H1 (cell line): ENCODE results near the gene PLTP. TPM values are rescaled to one million over a fixed set of nuclear protein-coding genes. Genes with fewer than 3 reads are reported as not detected.

ENCODE experiments used
- CHD1 ChIP-seq: IDR thresholded peaks from 2 replicates; pipeline ENCODE4 v1.6.1; 2012; ENCODE audit warnings: low read depth, low read length, improper control_type of control experiment
- polyA plus RNA-seq, 7 experiments: library from polyadenylated mRNA; depleted of rRNA in 3 of 7; stranded (reverse) in 5 of 7; unstranded in 2 of 7; fragments of >200 nt in 5 of 7; fragments of 200-250 nt in 2 of 7; gene quantifications; 1 replicate in 5 of 7; 2 replicates in 1 of 7; 4 replicates in 1 of 7; pipeline versions ENCODE4 v1.2.1 to v1.2.3, GENCODE V29; 2011 to 2013; ENCODE audit warnings: missing spikeins in 2 of 7, mixed read lengths in 2 of 7
- total RNA-seq: library from RNA; stranded (reverse); fragmentation: NEBNext Ultra II Directional; extraction: Animal tissue kit (Norgen Biotek cat#: 25700); gene quantifications from 2 replicates; pipeline ENCODE4 v1.2.1, GENCODE V29; 2021
- TF ChIP-seq, protein P1 (sequence below): IDR thresholded peaks from 2 replicates; pipeline ENCODE4 v1.6.1; 2011; ENCODE audit warnings: low read length, improper control_type of control experiment
- TF ChIP-seq, protein P2 (sequence below): IDR thresholded peaks from 2 replicates; pipeline ENCODE4 v1.6.1; 2012; ENCODE audit warnings: inconsistent platforms

The PLTP gene
- total and polyA plus RNA-seq, 2 of the 8 experiments (the other 6 are each of a cell fraction or from before 2014, with no cell fraction given) = 120 to 194 TPM

DNA sequence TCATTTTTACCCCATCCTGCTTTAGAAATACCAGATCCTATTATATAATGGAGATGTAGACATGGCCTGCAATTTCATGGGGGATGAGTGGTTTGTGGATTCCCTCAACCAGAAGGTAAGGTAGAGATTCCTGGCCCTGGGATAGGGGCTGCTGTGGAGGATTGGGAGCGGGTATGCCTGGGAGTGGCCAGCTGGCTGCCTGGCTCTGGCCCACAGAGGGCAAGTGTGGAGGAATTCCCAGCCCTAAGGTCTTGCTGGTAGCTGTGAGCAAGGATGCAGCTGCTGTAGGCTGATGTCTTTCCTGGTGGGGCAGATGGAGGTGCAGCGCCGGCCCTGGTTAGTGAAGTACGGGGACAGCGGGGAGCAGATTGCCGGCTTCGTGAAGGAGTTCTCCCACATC, 14.3 kb downstream of the PLTP start (continued):
- TF ChIP-seq, protein P1, sequence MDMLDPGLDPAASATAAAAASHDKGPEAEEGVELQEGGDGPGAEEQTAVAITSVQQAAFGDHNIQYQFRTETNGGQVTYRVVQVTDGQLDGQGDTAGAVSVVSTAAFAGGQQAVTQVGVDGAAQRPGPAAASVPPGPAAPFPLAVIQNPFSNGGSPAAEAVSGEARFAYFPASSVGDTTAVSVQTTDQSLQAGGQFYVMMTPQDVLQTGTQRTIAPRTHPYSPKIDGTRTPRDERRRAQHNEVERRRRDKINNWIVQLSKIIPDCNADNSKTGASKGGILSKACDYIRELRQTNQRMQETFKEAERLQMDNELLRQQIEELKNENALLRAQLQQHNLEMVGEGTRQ = no peak
- TF ChIP-seq CHD1 = no peak
- TF ChIP-seq, protein P2, sequence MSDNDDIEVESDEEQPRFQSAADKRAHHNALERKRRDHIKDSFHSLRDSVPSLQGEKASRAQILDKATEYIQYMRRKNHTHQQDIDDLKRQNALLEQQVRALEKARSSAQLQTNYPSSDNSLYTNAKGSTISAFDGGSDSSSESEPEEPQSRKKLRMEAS = no peak
